Measurements from ENCODE around the gene PLA2G2C.

DNA sequence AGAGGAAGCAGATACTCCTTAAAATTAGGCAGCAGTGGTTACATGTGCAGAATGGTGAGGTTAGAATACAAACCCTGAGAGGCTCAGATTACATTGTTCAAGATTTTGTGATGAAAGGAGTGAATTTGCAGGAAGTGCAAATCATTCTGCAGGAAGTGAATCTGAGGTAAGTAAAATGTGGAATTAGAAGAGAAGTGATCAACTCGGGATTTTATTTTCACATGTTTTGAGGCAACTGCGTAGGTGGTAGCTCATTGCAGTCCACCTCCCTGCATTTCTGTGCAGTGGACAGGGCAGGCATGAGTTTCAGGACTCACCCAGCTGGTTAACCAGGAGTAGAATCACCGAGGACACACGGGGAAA, 2.1 kb upstream of the PLA2G2C start:
- TF ChIP-seq, protein P1, sequence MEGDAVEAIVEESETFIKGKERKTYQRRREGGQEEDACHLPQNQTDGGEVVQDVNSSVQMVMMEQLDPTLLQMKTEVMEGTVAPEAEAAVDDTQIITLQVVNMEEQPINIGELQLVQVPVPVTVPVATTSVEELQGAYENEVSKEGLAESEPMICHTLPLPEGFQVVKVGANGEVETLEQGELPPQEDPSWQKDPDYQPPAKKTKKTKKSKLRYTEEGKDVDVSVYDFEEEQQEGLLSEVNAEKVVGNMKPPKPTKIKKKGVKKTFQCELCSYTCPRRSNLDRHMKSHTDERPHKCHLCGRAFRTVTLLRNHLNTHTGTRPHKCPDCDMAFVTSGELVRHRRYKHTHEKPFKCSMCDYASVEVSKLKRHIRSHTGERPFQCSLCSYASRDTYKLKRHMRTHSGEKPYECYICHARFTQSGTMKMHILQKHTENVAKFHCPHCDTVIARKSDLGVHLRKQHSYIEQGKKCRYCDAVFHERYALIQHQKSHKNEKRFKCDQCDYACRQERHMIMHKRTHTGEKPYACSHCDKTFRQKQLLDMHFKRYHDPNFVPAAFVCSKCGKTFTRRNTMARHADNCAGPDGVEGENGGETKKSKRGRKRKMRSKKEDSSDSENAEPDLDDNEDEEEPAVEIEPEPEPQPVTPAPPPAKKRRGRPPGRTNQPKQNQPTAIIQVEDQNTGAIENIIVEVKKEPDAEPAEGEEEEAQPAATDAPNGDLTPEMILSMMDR (IDR thresholded peaks at IDR 0.05): no peak
- TF ChIP-seq POLR2A (IDR thresholded peaks at IDR 0.05): no peak
